Activated CD8-positive, alpha-beta memory T cell treated with anti-CD3 and anti-CD28 coated beads, Interleukin-2, amount 50 U/mL, for 1 hour (primary cell): ENCODE results near the gene SCN8A.

Experiments
- DNase-seq: peaks from one replicate; pipeline ENCODE4 v3.0.0-alpha.2; 2020; ENCODE audit errors: extremely low read depth

The SCN8A gene

DNA sequence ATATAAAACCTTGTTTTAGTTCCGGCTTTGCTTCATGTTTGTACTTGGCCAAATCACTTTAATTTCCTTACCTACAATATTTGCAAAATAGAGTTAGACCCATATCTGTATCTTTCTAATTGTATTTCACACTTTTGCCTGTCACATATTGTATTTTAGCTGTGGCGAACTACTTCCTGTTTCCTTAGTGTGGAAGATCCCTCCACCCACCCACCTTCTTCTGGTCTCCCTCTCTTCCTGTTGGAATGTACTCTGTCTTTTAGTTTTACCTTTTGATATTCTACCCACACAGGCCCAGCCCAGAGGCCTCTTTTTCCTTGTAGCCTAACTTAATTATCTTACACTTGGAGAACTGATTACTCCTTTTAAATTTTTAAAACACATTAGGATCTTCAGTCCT is 78.2 kb downstream of the SCN8A start:
- DNase-seq, result no peak

DNA sequence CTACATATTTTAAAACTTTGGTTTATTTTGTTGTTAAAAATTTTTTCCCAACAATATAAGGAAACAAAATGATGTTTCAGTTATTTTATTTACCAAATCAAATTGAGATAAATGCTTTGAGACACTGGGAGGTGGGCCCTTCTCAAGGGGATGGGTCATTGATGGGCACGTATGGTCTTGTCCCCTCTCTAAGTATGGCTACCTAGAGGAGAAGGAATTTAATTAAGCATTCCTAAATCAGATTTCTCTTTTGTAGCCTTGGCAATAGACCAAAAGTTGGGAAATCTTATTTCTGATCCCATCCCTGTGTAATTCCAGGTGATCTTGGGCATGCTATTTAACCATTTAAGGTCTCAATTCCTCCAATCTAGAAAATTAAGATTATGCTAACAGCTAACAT is 79.0 kb downstream of the SCN8A start:
- no peak for DNase-seq

DNA sequence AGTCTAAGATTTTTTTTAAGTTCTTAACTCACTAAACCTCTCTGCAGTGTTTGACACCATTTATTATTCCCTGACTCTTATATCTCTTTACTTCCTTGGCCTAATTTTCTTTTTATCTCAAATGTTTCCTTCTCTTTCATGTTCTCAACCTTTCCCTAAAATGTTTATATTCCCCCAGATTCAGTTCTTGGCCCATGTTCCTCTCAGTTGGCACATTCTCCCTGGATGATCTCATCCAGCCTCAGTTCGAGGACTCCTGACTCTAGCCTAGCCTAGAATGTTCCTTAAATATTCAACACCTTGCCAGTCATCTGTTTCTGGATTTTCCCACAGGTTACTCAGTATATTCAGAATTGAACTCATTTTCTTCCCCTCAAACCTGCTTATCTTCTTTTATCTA is 81.3 kb downstream of the SCN8A start:
- DNase-seq, result no peak

DNA sequence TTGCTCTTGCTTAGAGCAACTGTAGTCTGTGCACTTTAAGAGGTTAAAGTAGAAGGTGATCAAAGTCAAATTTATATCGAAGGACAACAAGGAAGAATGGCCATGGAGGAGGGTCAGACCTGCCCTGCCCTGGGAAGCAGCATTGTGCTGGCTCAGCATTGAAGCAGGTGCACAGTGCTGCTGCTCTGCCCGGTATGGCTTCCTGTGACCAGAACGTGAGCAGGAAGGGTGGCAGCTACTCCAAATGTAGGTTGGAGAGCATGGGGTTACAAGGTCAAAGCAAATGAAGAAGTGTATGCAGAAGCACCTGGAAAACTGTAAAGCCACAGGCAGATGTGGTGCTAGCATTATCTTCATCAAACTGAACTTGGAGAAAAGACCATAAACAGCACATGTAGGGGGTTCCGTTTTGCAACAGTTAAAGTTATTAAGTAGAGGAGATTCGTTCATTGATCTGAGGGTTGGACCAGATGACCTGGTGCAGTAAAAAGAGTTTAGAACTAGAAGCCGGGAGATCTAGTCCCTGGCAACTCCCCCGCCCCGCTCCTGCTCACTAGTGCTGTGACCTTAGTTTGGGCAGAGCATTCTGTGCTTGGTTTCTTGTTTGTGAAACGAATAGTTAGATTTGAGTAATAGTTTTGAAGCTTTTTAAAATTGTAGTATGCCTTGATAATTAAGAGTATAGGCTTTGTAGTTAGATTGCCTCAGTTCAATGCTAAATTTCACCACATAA is 84.2 kb downstream of the SCN8A start:
- no peak for DNase-seq

DNA sequence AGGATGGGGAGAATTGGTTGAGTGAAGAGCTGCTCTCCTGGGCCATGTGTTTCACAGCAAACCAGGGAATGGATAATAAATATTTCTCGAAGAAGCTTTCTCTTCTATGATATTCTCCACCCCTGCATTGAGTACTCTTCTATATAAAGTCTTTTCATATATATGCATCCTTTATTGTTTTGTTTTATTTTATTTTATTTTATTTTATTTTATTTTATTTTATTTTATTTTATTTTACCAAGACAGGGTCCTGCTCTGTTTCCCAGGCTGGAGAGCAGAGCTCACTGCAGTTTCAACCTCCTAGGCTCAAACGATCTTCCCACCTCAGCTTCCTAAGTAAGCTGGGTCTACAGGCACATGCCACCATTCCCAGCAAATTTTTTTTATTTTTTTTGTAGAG is 85.8 kb downstream of the SCN8A start:
- no peak for DNase-seq

DNA sequence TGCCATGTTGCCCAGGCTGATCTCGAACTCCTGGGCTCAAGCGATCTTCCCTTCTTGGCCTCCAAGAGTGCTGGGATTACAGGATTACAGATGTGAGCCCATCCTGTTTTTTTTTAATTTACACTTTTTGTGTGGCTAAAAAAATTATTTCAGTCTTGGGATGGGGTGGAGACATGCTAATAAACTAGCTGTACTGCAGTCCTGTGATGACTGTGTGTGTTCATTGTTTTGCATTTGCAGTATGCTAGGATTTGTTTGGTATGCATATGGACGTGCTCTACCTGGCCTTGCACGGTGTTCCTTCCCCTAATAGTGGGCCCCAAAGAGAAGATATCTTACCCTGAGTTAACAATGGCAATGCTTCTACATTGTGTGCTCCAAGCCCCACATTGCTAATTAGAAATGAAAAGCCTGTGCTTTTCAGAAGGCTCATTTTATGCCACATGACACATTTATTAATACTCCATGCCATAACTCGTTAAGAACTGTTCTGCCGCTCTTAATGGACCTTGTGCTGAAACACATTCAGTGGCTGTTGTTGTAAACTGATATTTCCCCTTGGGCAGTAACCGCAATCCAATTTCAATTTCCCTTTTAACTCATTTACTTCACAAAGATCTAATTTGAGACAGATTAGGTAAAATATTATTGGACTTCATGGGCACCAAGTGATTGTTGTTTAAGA is 86.4 kb downstream of the SCN8A start:
- no peak for DNase-seq

DNA sequence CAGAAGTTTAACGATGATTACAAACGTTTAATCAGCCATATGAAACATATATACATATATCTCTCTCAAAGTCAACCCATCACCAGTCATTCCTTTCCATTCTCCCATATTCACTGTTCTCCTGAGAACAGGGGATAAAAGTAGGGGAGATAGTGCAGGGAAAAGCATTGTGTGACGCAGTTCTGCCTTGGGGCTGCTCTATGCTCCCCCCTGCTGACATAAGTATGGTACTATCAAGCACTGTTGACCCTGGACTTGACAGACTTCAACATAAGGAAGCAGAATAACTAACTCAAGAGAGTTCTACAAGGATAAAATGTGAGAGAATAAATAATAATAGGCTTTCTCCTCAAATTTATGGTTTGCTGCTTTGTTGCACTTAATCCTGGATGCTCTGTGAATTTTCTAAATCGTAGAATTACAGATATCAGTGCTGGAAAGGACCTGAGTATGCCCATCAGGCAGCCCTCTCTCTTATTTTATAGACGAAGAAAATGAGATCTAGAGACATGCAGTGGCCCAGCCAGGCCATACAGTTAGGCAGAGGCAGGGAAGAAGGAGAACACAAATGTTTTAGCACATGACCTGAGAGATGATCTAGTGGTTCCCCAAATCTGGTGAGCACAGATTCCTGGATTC is 87.2 kb downstream of the SCN8A start:
- DNase-seq, result no peak

DNA sequence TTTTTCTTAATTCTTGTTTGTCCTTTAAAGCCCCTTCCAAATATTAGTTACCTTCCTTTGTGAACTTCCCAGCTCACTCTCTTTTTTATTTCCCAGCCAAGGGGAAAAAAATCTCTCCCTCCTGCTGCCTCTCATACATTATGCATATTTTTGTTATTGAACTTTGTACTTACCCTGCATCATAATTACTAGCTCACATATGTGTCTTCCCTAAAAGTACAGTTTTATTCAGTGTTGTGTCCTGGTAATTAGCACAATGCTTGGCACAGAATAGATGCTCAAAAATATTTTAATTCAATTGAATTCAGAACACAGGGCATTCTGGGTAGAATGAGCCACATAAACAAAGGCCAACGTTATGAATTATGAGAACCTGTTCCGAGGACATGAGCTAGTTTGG is 91.9 kb downstream of the SCN8A start:
- DNase-seq, result no peak

DNA sequence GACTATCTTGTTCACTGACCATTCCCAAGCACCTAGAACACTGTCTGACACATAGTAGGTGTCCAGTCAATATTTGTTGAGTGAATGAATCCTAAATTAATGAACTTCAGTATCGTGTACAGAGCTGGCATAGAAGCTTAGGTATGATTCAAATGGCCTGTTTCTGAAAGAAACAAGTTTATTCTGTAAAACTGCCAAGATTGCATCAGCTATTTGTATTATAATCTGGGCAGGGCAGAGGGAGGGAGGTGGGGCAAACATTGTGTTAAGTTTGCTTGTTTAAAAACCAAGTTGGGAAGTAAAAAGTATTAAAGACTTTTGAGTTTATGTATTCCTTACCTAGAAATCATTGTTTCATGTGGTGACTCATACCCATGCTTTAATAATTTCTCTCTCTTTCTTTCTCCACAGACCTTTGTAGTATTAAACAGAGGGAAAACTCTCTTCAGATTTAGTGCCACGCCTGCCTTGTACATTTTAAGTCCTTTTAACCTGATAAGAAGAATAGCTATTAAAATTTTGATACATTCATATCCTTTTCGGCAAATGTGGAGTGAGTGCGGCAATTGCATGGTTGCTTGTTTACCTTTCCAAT is 92.8 kb downstream of the SCN8A start:
- DNase-seq, result no peak

DNA sequence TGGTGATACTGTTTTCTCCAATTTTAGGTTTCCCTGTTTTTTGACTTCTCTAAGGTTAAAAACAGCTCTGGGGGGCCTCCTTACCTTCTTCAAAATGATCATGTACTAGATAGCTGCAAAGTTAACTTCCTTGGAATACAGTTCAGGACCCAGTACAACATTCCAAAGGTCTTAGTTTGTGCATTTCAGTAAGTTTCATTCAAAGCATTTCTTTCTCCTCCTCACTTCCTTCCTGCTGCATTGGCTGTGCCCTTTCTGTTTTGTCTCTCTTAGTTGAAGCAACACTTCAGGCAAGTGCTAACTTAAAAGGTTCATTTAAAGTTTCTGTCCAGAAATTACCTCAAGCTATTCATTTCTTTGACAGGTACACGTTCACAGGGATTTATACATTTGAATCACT is 95.7 kb downstream of the SCN8A start:
- no peak for DNase-seq

DNA sequence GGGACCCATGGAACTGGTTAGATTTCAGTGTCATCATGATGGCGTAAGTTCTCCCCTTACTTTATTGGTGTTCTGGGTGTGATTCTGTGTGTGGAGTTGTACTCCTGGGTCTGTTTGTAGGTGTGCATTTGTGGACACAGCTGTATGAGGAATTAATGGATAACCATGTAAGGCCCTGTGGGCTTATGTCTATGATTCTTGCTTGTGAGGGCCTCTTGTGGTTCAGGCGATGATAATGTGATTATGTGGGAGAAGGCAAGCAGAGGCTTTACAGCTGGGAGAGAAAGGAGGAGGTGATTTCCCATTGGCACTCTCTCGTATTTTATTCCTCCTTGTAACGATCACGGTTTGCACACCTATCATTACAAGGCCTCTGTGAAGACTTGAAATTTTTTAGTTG is 96.1 kb downstream of the SCN8A start:
- no peak for DNase-seq

DNA sequence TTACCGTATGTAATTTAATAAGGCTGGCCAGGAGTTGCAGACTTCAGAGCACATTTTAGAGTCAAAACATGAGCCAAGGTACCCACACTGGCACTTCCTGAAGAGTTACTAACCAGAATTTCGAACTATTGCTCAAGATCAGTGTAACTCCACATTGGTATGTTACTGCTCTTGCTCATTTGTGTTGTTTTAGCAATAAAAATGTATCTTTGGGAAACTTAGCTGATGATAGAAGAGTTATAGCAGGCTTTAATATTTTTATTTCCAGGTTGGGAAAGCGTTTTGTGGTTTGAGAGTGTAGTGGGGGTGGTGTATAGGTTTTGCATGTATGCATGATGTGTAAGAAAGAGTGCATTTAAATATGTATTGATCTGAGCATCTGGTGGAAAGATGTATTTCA is 96.6 kb downstream of the SCN8A start:
- DNase-seq, result no peak

DNA sequence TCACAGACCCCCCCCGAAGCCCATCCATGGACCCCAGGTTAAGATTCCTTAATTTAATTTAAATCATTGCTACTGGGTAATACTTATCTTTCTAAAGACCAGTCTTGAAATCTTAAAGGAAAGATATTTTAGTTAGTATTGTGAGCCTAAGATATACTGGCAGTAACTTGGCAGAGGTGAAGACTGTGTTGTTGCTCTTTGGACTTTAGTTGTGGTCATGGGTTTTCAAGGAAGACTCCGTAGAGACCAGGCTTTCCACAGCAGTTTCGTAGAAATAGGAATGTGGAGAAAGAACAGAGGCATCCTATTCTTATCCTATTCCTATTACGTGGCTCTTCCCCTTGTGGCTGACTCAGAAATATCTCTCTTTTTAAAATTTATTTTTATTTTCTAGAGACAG is 99.0 kb downstream of the SCN8A start:
- DNase-seq, result no peak

DNA sequence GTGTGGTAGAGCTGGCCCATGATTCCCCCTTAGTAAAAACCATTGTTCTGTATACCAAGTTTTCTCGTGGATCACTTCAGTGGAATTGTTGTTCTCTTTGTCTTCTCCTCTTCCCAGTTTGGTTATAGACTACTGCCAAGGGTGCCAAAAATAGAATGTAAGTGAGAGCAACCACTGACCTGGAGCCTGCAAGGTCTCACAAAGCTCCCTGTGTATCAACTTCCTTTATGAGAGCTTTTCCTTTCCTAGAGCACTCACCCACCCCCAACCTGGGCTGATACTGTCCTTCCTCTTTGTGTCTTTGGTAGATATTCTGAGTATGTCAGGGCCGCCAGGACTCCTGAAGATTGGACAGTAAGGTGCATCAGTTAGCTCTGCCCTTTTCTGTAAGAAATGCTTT is 101.0 kb downstream of the SCN8A start:
- no peak for DNase-seq

DNA sequence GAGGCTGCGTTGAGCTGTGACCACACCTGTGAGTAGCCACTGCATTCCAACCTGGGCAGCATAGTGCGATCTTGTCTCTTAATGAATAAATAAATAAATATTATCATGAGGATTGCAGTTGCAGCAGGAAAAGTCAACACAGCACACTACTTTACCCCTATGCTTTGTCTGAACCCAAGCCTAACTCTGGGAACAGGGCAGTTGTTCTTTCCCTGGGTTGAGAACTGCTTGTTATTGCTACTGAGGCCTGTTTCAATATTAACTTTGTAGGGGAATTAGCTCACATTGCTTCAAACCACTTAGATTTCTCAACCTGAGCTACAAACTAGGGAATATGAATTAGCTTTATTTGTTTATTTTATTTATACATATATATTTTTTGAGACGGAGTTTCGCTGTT is 102.5 kb downstream of the SCN8A start:
- no peak for DNase-seq

DNA sequence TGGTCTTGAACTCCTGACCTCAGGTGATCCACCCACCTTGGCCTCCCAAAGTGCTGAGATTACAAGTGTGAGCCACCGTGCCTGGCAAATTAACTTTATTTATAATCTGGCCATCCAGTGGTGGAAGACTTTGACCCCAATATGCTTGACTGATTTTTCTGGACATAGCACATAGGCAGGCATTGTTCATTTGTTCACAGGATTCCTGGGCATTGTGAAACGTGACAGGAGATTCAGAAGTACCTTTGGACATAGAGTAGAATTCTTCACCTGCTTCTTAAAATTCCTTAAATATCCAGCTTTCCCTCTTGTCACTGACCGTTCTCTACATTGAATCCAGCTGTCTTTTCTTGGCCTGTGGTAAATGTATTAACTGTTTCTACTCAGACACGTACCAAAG is 103.1 kb downstream of the SCN8A start:
- no peak for DNase-seq

DNA sequence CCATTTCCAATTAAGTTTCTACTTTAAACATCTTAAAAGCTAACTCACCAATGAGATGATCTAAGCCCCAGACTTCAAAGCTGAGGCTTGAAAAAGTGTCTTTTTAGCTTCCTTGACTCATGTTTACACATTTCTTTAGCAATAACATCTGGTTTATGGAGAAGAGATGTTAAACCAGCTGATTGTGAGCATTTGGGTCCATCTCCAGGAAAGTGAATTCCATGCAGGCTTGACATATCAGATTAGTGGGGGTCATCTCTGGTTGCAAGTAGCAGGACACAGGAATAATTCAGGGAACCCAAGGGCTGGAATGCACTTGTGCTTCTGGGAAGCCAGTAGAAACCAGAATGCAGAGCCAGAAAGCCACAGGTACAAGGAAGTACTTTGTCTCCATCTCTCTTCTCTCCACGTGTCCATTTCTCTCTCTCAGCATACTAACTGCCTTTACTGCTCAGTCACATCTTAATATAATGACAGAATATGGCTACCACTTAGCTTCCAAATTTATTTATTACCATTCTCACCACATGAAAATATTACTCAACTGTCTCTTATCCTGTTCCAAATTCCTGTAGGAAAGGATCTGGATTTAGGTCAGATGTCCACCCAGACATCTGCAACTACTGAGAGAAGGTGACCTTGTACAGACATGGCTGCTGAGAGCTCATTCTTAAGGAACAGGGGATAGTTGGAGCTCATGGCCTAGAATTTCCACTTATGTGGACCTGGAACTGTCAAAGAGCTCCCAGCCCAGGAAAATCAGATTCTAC is 104.4 kb downstream of the SCN8A start:
- no peak for DNase-seq

DNA sequence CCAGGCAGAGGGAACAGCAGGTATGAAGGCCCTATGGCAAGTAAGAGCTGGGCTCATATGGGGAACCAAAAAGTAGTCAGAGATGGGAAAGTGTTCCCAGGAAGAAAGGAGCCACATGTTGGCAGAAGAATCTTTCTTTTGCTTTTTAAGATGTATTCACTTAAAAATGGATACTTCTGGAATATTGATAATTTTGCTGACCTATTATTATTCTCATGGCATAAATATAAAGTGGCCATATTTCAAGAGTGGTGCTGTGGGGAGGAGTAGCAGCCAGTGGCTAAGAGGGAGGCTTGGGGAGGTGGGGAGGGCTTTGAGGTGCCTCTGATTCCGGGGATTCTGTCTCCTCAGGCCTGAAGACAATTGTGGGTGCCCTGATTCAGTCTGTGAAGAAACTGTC is 108.2 kb downstream of the SCN8A start:
- no peak for DNase-seq

DNA sequence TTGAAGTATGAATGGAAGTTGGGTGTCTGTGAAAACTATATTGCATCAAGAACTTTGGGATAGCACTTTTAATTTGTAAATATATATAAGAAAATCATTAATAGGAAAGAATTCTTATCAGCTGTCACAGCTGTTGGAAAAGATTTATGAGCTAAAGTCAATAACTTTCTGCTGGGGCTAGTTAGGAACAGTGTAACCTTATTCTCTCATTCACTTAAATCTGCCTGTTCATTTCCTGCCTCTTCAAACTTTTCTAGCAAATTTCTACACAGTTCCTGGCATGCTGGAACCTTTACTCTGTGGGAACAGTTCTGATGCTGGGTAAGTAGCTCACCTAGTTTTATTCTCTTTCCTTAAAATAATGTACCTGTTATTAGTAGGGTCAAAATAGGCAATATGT is 109.9 kb downstream of the SCN8A start:
- DNase-seq, result no peak

DNA sequence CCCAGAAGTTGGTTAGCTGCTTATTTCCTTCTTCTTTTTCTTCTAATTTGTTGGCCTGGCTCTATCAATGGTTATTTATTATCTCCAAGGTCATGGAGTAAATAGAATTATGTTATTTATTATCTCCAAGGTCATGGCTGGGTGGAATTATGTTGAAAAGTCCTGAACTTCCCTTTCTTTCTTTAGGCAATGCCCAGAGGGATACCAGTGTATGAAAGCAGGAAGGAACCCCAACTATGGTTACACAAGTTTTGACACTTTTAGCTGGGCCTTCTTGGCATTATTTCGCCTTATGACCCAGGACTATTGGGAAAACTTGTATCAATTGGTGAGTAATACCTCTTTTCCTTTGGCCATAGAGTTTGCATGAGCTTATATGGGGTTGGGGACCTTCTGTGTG is 111.6 kb downstream of the SCN8A start:
- no peak for DNase-seq

DNA sequence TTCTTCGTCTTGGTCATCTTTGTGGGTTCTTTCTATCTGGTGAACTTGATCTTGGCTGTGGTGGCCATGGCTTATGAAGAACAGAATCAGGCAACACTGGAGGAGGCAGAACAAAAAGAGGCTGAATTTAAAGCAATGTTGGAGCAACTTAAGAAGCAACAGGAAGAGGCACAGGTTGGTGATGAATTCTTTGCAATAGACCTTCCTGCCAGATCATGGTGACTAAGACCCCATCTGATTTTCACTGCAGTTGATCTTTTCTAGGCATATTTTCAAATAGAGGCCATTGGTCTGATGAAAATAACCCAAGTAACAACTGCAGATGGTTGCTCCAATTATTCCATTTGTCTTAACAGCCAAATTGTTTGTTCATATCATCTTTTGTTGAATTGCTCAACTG is 114.4 kb downstream of the SCN8A start:
- no peak for DNase-seq

DNA sequence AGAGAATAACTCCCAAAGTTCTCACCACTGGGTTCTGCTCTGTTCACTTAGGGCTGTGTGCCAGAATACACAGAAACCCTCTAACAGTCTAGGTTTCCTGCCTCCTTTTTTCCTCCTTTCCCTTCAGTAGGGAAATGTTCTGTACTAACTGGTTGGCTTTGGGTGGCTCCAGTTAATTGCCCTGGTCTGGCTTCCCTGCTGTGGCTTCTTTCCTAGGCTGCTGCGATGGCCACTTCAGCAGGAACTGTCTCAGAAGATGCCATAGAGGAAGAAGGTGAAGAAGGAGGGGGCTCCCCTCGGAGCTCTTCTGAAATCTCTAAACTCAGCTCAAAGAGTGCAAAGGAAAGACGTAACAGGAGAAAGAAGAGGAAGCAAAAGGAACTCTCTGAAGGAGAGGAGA is 115.2 kb downstream of the SCN8A start:
- DNase-seq, result no peak
